CD4-positive, alpha-beta T cell treated with Interleukin-2 at 100 ng/mL for 4 hours (primary cell): Measurements from ENCODE around the gene PRSS50.
"Not testable (repeated sequence)": the region's sequence is repeated elsewhere in the genome, so short reads cannot be mapped to it uniquely, and the experiment has no call there.

Experiments
- DNase-seq: peaks from one replicate; pipeline ENCODE4 v3.0.0-alpha.2; 2020; ENCODE audit warnings: low spot score

PRSS50 gene

GRCh38 chr3:46708401-46709156 lies 9.1 kb downstream of the PRSS50 start:
- DNase-seq: no peak

- no peak for DNase-seq
These were observed 10.1 kb downstream of the PRSS50 start for GRCh38 chr3:46707601-46708011.

- DNase-seq: no peak
These were observed 10.7 kb downstream of the PRSS50 start for GRCh38 chr3:46706771-46707582.

GRCh38 chr3:46705751-46706552 lies 11.7 kb downstream of the PRSS50 start:
- DNase-seq: no peak

- DNase-seq: peak; percentile 71
These were observed 12.6 kb downstream of the PRSS50 start for GRCh38 chr3:46705022-46705530.

GRCh38 chr3:46704346-46704745 lies 13.3 kb downstream of the PRSS50 start:
- DNase-seq: not testable (repeated sequence)

GRCh38 chr3:46703013-46703520 lies 14.6 kb downstream of the PRSS50 start:
- no peak for DNase-seq

- no peak for DNase-seq
These were observed 15.2 kb downstream of the PRSS50 start for GRCh38 chr3:46702246-46703012.

- DNase-seq: no peak
These were observed 16.3 kb downstream of the PRSS50 start, which contains the start of gene TMIE for GRCh38 chr3:46701181-46701939. TMIE (plus strand) TSS chr3:46701392; CDS start chr3:46701488, 96 bp downstream.

GRCh38 chr3:46700772-46701171 lies 16.9 kb downstream of the PRSS50 start:
- DNase-seq: no peak

- DNase-seq: peak; percentile 5
These were observed 17.8 kb downstream of the PRSS50 start for GRCh38 chr3:46699676-46700523.

GRCh38 chr3:46695962-46696894 lies 21.4 kb downstream of the PRSS50 start:
- no peak for DNase-seq

GRCh38 chr3:46695177-46695961 lies 22.3 kb downstream of the PRSS50 start:
- DNase-seq: peak; percentile 52

GRCh38 chr3:46694520-46694919 lies 23.1 kb downstream of the PRSS50 start:
- no peak for DNase-seq

- peak; percentile 52 for DNase-seq
These were observed 23.8 kb downstream of the PRSS50 start for GRCh38 chr3:46693892-46694226.

GRCh38 chr3:46693038-46693891 lies 24.4 kb downstream of the PRSS50 start, which contains the start of gene ALS2CL:
ALS2CL (minus strand) TSS chr3:46693679; CDS start chr3:46689440, 4,239 bp downstream.
- DNase-seq: peak; percentile 67
